Measurements from ENCODE around the gene COA1.
A peak's percentile ranks its signal among the peaks of the same experiment; 100 is the strongest.
"Not testable (repeated sequence)": the region's sequence is repeated elsewhere in the genome, so short reads cannot be mapped to it uniquely, and the experiment has no call there.

The COA1 gene

DNA sequence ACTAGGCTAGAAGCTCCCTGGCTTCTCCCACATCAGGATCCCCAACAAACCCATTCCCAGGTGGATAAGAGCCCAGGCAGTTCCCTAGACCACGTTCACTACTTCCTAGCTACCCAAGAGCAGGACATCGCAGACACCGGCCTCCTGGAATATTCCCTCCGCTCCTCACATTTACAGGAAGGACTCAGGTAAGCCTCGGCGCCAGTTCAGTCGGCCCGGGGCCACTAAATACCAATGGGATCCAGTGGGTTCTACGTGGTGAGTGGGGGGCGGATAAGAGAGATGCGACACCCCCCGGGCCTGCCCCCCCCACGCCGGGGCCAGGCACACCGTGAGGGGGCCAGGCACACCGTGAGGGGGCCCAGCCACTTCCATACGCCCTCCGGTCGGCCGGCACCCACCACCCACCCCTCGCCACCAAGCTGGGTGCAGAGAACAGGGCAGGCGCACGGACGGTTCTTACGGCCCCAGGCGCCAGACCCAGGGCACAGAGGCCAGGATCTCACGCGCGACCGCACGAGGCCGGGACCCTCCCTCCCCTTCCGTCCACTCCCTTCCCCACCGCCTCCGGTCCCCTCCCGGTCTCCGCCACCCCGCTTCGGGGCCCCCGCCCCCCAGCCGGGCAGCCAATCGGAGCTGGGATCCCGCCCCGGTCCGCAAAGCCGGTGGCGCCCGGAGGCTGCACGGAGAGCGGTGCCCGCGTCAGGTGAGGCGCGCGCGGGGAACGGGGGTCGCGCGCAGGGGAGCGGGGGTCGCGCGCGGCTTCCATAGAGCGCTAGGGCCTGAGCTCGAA, 28.9 kb upstream of the COA1 start, which contains the start of gene BLVRA:
BLVRA (plus strand) TSS at position 652 of the 793 bp plus-strand sequence. CDS start 12,479 bp downstream, outside the sequence.
- DNase-seq = peak; percentile 53

DNA sequence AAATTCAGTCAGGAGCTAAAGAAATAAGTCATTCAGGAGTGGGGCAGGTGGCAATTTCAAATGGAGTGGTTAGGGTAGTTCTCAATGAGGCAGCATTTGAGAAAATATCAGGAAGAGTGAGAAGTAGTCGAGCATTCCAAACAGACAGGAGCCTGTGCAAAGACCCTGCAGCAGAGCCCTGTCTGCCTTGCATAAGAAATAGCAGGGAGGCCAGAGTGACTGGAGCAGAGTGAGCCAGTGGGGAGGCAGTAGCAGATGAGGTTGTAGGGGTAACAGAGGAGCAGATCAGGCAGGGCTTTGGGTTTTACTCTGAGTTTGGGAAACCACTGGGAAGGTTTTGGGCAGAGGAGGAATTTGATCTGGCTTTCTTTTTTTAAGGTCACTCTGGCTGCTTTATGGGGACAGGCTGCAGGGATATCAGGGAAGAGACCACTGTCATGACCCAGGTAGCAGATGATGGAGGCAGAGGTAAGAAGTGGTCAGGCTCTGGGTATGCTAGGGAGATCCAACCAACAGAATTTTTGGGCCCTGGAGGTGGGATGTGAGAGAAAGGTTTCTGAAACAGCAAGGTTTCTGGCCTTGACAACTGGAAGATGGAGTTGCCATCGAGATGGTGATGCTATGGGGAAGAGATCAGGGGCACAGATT, 27.9 kb upstream of the COA1 start:
- DNase-seq = no peak

DNA sequence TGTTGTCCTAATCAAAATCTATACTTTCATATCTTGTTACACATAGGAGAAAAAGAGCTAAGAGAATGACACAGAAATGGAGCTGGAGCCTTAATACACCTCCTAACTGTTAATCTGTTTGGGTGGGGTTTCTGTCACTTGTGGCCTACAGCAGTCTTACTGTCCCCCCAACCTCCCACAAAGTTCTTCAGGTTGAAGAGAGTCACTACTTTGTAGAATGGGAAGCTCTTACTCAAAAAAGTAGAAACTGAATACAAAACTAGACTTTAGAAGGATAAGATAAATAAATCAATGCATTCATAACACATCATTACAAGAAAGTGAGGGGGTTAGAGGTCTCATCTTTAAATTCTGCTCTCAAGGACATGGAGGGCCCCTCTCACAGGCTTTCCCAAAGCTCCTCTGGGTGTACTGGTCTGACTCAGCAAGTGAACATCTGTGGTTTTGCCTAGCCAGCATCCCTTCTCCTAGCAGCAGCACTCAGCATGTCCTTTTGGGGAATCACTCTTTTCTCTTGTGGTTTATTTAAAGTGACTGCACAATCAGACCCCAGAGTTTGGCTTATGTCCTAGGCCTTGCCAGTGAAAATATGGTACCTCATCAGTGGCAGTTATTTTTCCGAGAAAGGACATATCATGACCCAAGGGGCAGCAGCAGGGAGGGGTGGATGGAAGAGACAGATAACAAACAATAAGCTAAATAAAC, 27.2 kb upstream of the COA1 start:
- DNase-seq = no peak

DNA sequence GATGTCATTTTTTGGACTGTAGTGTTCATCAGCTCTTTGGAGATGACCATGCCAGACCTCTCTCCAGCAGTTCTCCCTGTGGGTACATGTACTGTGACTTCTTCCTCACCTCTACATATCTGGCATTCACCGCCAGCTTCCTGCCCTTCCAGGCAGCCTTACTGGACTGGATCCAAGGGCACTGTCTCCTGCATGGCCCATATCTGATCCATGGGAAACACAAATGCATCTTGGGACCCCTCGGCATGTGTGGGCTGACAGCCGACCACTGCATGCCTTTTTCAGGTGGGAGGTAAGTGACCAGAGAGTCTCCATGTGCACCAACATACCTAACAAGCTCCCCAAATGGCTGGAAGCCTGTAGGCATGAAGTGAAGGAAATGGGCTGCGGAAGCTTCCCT, 25.3 kb upstream of the COA1 start:
- no peak for DNase-seq

DNA sequence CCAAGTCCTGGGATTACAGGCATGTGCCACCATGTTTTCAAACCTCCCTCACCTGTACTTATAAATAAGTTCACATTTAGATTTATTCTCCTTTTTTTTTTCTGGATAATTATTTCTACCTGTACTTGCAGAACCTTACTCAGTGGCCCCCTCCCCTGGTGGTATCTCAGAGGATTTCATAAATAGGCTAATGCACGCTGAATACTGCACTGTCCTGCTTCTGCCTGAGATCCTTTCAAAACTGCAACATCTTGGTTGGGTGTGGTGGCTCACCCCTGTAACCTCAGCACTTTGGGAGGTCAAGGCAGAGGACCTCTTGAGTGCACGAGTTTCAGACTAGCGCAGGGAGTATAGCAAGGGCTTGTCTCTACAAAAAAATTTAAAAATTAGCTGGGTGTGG, 24.5 kb upstream of the COA1 start:
- no peak for DNase-seq

DNA sequence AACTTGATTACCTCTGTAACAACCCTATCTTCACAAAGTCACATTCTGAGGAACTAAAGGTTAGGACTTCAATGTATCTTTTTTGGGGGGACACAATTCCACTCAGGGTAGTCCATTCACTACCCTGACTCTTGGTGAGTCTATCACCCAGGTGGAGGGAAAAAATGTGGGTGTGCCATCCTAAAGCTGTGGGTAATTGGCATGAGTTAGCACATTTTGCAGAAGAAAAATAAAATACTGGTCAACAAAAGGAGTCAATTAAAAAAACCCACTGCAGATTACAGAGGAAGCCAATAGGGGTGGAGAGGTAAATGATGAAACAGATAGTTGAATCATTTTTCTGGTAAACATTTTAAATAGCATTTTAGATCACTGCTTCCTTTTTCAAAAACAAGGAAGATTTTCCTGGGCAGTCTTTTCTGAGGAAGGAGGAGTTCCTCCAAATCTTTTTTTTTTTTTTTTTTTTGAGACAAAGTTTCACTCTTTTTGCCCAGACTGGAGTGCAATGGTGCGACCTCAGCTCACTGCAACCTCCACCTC, 24.0 kb upstream of the COA1 start:
- no peak for DNase-seq

DNA sequence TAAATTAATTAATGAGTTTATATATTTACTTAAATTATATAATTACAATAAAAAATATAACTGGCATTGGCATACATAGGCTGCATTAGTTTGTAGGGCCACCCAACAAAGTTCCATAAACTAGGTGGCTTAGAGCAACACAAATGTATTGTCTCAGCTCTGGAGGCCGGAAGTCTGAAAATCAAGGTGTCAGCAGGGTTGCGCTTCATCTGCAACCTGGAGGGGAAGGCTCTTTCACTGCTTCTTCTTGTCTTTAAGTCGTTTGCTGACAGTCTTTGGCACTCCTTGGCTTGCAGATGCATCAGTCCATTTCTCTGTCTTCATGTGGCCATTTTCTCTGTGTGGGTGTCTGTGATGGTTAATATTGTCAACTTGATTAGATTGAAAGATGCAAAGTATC, 23.1 kb upstream of the COA1 start:
- DNase-seq = no peak

DNA sequence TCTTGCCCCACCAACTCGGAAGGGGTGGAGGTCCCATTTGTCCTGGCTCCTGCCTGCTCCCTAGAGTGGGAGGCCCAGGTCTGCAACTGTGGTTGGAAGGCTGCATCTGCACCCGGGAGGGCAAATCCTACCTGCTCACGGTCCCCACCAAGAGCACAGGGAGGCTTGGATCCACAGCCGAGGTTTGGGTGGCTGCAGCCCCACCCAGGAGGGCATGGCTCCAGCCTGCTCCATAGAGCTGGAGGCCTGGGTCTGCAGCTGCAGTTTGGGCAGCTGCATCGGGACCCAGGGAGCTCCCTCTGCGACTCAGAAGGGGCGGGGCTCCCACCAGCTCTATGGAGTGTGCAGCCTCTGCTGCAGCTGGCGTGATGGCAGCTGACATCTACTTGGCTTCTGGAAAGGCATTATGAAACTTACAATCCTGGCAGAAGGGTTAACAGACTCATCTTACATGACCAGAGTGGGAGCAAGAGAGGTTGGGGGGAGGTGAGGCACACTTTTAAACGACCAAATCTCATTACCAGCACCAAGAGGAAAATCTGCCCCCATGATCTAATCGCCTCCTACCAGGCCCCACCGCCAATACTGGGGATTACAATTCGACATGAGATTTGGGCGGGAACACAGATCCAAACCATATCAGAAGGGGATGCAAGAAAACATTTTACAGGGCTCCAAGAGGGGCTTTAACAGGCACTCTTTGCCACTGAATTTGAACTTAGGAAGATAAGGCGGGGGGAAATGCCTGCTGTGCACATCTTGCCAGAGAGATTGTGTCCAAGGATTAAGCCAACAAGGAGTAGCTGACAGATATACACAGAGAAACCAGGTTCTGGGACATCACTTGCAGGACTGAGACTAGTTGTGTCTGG, 20.9 kb upstream of the COA1 start:
- no peak for DNase-seq

DNA sequence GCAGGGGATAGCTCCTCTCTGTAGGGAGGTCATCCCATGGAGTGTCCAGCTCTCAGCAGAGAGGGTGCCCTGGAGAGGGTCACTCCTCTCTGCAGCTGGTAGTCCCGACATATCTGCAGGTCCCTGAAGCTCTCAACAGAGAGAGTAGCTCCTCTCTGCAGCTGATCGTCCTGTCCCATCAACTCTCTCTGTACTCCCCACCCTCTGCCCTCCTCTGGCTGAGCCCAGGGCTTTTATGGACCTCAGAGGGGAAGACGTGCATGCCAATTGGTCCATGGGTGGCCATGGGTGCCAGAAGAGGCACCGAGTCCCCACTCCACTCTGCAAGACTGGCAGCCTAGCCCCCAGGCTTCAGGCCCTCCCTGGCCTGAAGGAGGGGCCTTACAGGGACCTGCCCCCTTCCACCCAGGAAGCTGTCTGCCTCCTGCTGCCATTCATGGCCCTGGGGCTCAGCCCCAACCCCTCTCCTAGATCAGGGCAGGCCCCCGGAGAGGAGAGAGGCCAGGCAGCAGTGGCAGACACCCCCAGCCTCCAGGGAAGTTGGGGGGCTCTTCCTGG, 20.1 kb upstream of the COA1 start:
- DNase-seq = no peak

DNA sequence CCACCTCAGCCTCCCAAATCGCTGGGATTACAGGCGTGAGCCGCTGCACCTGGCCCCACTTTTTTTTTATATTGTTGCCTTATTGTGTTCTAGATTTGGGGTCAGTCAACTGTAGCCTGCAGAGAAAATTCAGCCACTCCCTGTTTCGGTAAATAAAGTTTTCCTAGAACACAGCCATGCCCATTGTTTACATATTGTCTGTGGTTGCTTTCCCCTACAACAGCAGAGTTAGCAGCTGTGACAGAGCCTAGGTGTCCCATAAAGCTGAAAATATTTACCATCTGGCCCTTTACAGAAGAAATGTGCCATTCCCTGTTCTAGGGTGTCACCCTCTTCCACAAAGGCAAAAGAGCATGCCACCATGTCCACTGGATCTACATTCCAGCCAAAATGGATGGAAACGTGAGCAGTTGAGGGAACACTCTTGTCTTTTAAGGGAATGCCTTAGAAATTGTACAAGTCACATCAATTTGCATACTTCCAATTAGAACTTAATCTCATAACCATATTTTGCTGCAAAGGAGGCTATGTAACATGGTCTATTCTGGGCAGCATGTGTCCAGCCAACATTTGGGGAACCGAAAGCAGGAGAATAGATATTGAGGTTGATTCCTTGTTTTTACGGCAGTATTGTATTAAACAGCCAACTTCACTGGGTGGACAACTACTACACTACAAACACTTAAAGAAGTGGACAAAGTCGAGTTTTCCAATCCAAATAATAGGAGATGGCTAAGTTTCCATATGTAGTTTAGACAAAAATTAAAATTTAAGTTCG, 18.2 kb upstream of the COA1 start:
- no peak for DNase-seq

DNA sequence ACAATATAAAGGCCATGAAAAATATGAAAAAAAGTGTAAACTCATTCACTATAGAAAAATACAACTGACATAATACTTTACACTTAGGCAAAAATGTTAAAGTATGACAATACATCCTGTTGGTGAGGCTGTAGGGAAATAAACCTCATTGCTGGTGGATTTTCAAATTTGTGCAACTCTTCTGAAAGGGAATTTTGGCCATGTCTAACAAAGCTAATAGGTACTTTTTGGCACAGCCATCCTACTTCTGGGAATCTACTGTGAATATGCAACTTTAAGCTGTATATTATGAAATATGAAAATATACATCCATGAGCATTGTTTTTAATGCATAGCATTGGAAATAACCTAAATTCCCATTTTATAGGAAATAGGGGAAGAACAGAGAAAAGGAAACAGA, 13.4 kb upstream of the COA1 start:
- DNase-seq = no peak

DNA sequence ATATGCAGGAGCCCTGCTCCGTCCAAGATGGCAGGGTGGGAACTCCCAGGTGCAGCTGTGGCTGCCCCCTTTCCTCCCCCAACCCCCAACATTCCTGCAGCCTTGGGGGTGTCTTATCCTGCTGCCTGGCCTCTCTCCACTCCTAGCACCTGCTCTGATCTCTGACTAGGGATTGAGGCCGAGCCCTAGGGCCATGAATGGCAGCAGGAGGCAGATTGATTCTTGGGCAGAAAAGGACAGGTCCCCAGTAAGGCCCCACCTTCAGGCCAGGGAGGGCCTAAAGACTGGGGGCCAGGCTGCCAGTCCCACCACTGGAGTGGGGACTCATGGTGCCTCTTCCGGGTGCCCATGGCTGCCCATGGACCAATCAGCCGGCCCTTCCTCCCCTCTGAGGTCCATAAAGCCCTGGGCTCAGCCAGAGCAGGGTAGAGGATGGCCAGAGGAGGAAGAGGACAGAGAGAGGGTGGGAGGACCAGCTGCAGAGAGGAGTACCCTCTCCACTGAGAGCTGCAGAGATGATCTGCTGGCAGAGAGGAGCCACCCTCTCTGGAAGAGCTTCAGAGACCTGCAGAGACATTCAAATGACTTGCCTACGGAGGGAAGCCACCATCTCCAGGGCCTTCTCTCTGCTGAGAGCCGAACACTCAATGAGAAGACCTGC, 8.3 kb upstream of the COA1 start:
- DNase-seq = no peak

DNA sequence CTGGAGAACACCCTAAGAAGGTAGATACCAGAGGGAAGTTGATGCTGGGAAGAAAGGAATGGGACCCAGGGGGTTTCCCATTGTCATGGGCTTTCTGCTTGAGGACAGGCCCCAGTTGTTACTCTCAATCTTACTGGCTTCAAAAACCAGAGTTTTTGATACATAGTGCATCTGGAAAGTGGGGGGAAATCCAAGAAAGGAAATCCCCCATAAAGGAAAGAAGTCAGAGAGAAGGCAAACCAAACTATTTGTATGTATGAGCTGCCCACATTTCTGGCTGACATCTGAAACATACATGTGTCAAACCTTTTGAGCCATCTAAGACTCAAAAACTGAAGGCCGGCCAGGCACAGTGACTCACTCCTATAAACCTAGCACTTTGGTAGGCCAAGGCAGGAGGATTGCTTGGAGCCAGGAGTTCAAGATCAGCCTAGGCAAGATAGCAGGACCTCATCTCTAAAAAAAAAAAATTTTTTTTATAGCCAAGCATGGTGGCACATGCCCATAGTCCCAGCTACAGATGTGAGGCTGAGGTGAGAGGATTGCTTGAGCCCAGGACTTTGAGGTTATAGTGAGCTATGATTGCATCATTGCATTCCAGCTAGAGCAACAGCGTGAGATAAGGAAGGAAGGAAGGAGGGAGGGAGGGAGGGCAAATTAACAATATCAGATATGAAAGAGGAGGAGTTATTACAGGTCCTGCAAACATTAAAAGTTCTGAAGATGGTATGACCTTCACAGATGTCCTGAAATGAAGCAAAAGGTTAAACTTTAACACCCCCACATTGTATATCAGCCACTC, 6.7 kb upstream of the COA1 start:
- no peak for DNase-seq

DNA sequence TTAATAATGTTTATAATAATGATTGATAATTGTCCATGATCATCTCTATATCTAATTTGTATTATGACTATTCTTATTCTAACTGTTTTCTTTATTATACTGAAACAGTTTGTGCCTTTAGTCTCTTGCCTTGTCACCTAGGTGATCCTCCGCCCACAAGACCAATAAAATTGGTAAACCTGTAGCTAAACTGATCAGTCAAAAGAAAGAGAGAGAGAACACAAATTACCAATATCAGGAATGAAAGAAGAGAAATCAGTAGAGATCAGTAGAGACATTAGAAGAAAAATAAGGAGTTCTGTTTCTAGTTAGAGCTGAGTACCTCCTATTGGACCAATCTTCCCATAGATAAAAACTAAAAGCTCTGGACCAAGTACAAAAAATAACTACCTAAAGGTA, 6.1 kb upstream of the COA1 start:
- DNase-seq = no peak

DNA sequence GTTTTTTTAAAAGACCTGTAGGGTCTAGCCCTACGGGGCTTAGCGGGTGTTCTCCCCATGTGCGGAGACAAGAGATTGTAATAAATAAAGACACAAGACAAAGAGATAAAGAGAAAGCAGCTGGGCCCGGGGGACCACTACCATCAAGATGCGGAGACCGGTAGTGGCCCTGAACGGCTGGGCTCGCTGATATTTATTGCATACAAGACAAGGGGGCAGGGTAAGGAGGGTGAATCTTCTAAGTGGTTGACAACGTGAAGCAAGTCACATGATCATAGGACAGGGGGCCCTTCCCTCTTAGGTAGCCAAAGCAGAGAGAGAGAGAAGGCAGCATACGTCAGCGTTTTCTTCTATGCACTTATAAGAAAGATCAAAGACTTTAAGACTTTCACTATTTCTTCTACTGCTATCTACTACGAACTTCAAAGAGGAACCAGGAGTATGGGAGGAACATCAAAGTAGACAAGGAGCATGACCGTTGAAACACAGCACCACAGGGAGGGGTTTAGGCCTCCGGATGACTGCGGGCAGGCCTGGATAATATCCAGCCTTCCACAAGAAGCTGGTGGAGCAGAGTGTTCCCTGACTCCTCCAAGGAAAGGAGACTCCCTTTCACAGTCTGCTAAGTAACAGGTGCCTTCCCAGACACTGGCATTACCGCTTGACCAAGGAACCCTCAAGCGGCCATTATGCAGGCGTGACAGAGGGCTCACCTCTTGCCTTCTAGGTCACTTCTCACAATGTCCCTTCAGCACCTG, 5.4 kb upstream of the COA1 start:
- not testable (repeated sequence) for DNase-seq

DNA sequence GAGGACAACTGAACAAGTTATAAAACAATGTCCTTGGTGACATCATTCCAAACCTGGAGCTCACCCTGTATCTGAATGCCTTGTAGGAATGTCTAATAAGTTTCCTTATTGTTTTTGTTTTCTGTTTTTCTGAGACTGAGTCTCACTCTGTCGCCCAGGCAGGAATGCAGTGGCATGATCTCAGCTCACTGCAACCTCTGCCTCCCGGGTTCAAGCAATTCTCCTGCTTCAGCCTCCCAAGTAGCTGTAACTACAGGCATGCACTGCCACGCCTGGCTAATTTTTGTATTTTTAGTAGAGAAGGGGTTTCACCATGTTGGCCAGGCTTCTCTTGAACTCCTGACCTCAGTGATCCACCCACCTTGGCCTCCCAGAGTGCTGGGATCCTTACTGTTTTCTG, 2.2 kb upstream of the COA1 start:
- not testable (repeated sequence) for DNase-seq

DNA sequence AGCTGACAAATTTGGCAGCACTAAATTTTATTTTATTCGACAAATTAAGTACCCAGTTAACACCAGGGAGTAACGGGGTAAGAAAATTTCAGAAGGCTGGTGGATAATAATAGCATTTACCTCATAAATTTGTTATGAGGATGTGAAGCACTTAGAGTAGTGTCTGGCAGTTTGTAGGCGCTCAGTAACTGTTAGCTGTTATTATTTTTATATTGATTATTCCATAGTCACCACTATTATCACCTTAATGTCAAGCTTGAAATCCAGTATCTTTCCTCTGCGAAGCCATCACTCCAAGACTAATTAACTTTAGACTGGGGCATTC, 563 bp upstream of the COA1 start:
- no peak for DNase-seq

DNA sequence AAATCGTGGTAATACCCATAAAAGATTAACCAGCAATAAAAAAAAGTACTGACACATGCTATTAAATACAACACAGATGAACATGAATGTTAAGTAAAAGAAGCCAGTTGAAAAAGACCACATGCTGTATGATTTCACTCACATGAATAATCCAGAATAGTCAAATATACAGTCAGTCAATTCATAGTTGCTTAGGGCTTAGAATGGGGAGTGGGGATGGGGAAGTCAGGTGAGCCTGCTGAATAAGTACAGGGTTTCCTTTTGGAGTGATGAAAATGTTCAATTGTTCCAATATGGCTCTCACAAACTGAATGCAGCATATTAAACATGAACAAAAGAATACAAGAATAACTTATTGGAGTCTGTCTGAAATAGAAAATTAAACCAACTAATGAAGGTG, 1.8 kb downstream of the COA1 start:
- no peak for DNase-seq

DNA sequence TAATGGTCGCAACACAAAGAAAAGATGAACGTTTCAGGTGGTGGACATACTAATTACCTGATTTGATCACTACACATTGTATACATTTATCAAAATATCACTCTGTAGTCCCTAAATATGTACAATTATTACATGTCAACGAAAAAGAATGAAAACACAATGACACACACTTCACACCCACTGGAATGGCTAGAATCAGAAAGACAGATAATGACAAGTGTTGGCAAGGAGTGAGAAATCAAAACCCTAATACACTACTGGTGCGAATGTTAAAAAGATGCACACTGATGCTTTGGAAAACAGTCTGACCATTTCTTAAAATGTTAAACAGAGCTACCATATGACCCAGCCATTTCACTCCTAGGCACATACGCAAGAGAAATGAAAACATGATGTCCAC, 2.3 kb downstream of the COA1 start:
- no peak for DNase-seq

Measured in effector CD4-positive, alpha-beta T cell (primary cell).